HG03139 (cell line): ENCODE measurements around the gene CYS1.
"Not testable (repeated sequence)": the region's sequence is repeated elsewhere in the genome, so short reads cannot be mapped to it uniquely, and the experiment has no call there.

ENCODE experiments used
- ATAC-seq: cut with Tn5 transposase; IDR thresholded peaks from one replicate; pipeline ENCODE4 v1.9.1; 2021; ENCODE audit not compliant: unreplicated experiment

CYS1 gene

GRCh38 chr2:10015376-10015989, 64.7 kb downstream of the CYS1 start:
- ATAC-seq: not testable (repeated sequence)

GRCh38 chr2:10014418-10015190, 65.6 kb downstream of the CYS1 start:
- ATAC-seq: no peak

DNA sequence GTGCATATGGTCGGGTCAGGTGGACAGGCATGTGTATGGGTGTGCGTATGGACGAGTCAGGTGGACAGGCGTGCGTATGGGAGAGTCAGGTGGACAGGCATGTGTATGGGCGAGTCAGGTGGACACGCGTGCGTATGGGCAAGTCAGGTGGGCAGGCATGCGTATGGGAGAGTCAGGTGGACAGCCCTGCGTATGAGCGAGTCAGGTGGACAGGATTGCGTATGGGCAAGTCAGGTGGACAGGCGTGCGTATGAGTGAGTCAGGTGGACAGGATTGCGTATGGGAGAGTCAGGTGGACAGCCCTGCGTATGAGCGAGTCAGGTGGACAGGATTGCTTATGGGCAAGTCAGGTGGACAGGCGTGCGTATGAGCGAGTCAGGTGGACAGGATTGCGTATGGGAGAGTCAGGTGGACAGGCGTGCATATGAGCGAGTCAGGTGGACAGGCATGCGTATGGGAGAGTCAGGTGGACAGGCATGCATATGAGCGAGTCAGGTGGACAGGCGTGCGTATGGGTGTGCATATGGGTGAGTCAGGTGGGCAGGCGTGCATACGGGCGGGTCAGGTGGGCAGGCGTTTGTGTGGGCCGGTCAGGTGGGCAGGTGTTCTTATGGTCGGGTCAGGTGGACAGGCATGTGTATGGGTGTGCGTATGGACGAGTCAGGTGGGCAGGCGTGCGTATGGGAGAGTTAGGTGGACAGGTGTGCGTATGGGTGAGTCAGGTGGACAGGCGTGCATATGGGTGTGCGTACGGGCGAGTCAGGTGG, 66.4 kb downstream of the CYS1 start:
- not testable (repeated sequence) for ATAC-seq

GRCh38 chr2:10012963-10013461, 67.2 kb downstream of the CYS1 start:
- no peak for ATAC-seq

GRCh38 chr2:10012366-10012962, 67.7 kb downstream of the CYS1 start:
- ATAC-seq: not testable (repeated sequence)

DNA sequence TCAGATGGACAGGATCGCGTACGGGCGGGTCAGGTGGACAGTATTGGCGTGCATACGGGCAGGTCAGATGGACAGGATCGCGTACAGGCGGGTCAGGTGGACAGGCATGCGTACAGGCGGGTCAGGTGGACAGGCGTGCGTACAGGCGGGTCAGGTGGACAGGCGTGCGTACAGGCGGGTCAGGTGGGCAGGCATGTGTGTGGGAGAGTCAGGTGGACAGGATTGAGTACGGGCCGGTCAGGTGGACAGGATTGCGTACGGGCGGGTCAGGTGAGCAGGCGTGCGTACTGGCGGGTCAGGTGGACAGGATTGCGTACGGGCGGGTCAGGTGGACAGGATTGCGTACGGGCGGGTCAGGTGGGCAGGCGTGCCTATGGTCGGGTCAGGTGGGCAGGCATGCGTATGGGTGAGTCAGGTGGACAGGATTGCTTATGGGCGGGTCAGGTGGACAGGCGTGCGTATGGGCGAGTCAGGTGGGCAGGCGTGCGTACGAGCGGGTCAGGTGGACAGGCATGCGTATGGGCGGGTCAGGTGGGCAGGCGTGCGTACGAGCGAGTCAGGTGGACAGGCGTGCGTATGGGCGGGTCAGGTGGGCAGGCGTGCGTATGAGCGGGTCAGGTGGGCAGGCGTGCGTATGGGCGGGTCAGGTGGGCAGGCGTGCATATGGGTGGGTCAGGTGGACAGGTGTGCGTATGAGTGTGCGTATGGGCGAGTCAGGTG, 68.4 kb downstream of the CYS1 start:
- ATAC-seq: not testable (repeated sequence)

GRCh38 chr2:10010861-10011605, 69.2 kb downstream of the CYS1 start:
- ATAC-seq: not testable (repeated sequence)

- ATAC-seq: no peak
These were observed 70.1 kb downstream of the CYS1 start for GRCh38 chr2:10009811-10010781.

DNA sequence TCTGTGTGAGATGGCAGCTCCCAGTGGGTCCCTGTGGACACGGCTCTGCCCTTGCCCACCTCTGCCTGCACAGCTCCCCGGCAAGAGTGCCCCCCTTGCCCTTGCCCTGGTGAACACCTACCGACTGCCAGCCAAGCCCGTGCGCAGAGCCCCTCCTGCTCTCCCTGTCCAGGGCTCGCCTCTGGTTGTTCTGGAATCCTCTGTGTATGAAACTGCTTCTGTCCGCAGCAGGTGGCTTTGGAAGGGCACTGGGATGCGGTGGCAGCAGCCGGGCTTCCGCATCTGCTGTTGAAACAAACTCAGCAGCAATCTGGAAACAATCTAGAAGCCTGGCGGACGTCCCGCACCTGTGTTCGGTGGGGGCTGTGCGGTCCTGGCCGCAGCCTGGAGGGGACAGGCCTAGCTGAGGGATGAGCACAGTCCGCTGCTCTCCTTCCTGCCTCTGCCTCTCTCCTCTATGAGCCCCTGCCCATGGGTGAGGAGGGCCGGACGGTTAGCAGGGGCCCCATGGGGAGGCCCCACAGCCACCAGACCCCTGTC, 70.9 kb downstream of the CYS1 start:
- ATAC-seq: no peak

- no peak for ATAC-seq
These were observed 71.4 kb downstream of the CYS1 start for GRCh38 chr2:10008809-10009176.

- no peak for ATAC-seq
These were observed 72.0 kb downstream of the CYS1 start for GRCh38 chr2:10007921-10008808.

GRCh38 chr2:10007435-10007834, 72.8 kb downstream of the CYS1 start:
- ATAC-seq: no peak
